Activated naive CD4-positive, alpha-beta T cell treated with anti-CD3 and anti-CD28 coated beads, Interleukin-2, amount 50 U/mL, for 24 hours (primary cell): ENCODE results near the gene HELZ2.
A peak's percentile ranks its signal among the peaks of the same experiment; 100 is the strongest.
"Not testable (repeated sequence)": the region's sequence is repeated elsewhere in the genome, so short reads cannot be mapped to it uniquely, and the experiment has no call there.

Experiments
- H3K27ac Mint-ChIP-seq: one replicate; pipeline ENCODE4 v1.8.0; 2021; ENCODE audit warnings: mild to moderate bottlenecking, mixed read lengths
- H3K27me3 Mint-ChIP-seq: one replicate; pipeline ENCODE4 v1.8.0; 2021; ENCODE audit warnings: mixed read lengths
- H3K36me3 Mint-ChIP-seq: one replicate; pipeline ENCODE4 v1.8.0; 2021; ENCODE audit warnings: mixed read lengths
- H3K4me1 Mint-ChIP-seq: one replicate; pipeline ENCODE4 v1.8.0; 2021; ENCODE audit warnings: mixed read lengths
- H3K4me3 Mint-ChIP-seq: one replicate; pipeline ENCODE4 v1.8.0; 2021; ENCODE audit warnings: mild to moderate bottlenecking, mixed read lengths
- H3K9me3 Mint-ChIP-seq: one replicate; pipeline ENCODE4 v1.8.0; 2021; ENCODE audit warnings: mixed read lengths

Gene HELZ2, protein sequence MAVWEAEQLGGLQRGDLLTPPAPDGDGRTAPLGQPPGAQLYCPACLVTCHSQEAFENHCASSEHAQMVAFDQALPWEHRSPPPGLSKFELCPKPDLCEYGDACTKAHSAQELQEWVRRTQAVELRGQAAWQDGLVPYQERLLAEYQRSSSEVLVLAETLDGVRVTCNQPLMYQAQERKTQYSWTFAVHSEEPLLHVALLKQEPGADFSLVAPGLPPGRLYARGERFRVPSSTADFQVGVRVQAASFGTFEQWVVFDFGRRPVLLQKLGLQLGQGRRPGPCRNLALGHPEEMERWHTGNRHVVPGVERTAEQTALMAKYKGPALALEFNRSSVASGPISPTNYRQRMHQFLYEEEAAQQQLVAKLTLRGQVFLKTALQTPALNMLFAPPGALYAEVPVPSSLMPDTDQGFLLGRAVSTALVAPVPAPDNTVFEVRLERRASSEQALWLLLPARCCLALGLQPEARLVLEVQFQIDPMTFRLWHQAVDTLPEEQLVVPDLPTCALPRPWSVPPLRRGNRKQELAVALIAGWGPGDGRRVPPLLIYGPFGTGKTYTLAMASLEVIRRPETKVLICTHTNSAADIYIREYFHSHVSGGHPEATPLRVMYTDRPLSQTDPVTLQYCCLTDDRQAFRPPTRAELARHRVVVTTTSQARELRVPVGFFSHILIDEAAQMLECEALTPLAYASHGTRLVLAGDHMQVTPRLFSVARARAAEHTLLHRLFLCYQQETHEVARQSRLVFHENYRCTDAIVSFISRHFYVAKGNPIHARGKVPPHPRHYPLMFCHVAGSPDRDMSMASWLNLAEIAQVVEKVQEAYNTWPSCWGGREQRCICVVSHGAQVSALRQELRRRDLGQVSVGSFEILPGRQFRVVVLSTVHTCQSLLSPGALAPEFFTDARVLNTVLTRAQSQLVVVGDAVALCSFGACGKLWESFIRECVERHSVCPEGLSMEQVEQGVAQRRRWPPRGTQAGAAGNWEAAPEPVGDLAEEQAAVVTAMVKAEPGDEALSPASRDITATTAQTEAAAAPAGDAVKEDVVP (N-terminal part only)

DNA sequence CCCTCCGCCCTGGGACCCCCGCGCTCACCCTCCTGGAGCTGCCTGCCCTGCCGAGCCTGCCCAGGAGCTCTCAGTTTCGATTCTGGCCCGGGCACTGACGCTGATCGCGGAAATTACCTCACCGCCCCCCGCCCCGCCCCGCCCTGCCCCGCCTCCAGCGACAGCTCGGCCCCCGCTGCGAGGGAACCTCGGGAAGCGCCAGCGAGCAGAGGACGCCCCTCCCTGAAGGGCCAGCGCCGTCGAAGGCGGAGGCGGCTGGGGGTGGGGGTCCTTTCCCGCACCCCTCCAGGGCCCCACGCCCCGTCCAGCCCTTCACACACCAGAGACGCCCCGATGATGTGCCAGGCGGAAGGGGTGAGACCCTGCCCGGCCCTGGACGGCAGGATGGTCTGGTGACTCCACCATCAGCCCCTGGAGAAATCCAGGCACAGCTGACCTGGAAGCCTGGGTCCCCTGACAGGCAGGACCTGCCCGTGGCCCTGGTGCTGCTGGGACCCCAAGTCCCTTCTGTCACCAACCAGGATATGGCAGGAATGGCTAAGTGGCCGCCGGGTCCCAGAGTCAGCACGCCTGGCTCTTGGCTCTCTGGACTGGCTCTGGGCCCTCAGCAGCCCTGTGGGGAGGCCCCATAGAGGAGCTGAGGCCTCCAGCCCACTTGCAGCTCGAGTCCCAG lies at the start of gene HELZ2:
TSS of gene HELZ2 (minus strand) at position 84 of the 673 bp plus-strand sequence. CDS start 1,854 bp downstream, outside the sequence.
- H3K4me3 Mint-ChIP-seq = peak within 1 kb of the TSS; percentile 82
- H3K27ac Mint-ChIP-seq = no peak within 1 kb of the TSS
- peaks cover 6% of the 10 kb centered on the region for H3K4me1 Mint-ChIP-seq
- no peaks in the 10 kb centered on the region for H3K9me3 Mint-ChIP-seq
- H3K27me3 Mint-ChIP-seq = no peaks in the 10 kb centered on the region
- H3K36me3 Mint-ChIP-seq = no peaks in the 10 kb centered on the region

- H3K27ac Mint-ChIP-seq = no peak overlapping the region
- H3K27me3 Mint-ChIP-seq = no peaks in the 10 kb centered on the region
- H3K36me3 Mint-ChIP-seq = peaks cover 2% of the 10 kb centered on the region
- H3K9me3 Mint-ChIP-seq = no peaks in the 10 kb centered on the region
- H3K4me1 Mint-ChIP-seq = peaks cover 38% of the 10 kb centered on the region
- H3K4me3 Mint-ChIP-seq = no peak overlapping the region
Observed at GRCh38 chr20:63622732-63623131, 48.7 kb upstream of the HELZ2 start.

- Mint-ChIP-seq H3K36me3 (peaks cover 2% of the 10 kb centered on the region), H3K27ac (peak overlapping the region; percentile 12), H3K4me1 (peaks cover 38% of the 10 kb centered on the region)
Observed at GRCh38 chr20:63622096-63622495, 48.1 kb upstream of the HELZ2 start.

GRCh38 chr20:63620991-63621390 lies 47.0 kb upstream of the HELZ2 start:
- Mint-ChIP-seq H3K4me3 (no peak overlapping the region), H3K9me3 (no peaks in the 10 kb centered on the region), H3K36me3 (peaks cover 2% of the 10 kb centered on the region), H3K27ac (no peak overlapping the region), H3K27me3 (no peaks in the 10 kb centered on the region), H3K4me1 (peaks cover 38% of the 10 kb centered on the region)

More at GRCh38 chr20:63622096-63622495, 48.1 kb upstream of the HELZ2 start:
- Mint-ChIP-seq H3K9me3 (no peaks in the 10 kb centered on the region), H3K4me3 (no peak overlapping the region), H3K27me3 (no peaks in the 10 kb centered on the region)

GRCh38 chr20:63619505-63619904 lies 45.5 kb upstream of the HELZ2 start:
- H3K4me1 Mint-ChIP-seq = peaks cover 32% of the 10 kb centered on the region
- peaks cover 6% of the 10 kb centered on the region for H3K36me3 Mint-ChIP-seq
- no peaks in the 10 kb centered on the region for H3K27me3 Mint-ChIP-seq
- H3K4me3 Mint-ChIP-seq = no peak overlapping the region
- no peaks in the 10 kb centered on the region for H3K9me3 Mint-ChIP-seq
- H3K27ac Mint-ChIP-seq = no peak overlapping the region

DNA sequence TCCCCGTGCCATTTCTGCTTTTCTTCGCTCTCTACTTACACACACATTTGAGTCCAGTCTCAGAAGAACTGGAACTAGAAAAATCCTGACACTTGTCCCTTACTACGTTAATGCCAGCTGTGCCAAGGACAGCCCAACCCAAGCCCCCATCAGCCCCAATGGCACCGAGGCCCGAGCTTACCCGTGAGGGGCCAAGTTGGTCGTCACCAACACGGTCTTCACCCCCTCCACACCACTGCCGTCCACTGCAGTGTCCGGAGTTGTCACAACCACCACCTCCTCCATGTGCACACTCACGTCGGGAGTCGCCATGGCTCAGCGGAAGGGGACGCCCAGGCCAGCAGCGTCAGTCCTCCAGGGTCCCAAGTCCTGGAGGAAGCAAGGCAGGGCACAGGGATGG lies 45.0 kb upstream of the HELZ2 start:
- Mint-ChIP-seq H3K4me3 (no peak overlapping the region), H3K36me3 (peaks cover 6% of the 10 kb centered on the region), H3K27me3 (no peaks in the 10 kb centered on the region), H3K4me1 (peaks cover 30% of the 10 kb centered on the region), H3K27ac (no peak overlapping the region), H3K9me3 (no peaks in the 10 kb centered on the region)

DNA sequence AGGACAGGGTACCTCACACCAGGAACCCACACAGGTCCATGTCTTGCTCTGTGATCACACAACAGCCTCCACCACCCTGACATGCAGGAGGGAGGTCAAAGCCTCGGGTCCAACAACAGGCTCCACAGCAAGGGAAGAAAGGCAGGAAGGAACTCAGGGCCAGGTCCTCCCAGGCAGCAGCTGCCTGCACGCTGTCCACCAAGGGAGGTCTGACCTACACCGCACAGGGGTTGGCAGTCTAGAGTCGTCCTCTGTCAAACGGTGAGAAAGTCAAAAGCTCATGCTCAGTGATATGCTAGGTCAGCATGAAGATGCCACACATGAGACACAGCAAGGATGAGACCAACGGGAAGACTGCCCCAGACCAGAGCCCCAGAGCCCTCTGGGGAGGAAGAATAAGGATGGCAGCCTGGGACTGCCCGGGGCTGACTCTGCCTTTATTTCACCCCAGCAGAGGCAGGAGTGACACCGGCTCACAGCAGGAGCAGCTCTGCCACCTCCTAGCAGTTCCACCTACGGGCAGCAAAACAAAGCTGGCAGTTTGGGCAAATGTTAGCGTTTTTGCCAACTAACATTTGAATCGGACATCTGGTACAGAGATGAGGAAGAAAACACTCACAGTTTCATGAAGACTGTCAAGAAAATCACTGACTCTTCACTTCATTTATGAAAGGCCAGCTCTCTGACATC lies 44.4 kb upstream of the HELZ2 start:
- H3K27me3 Mint-ChIP-seq = no peaks in the 10 kb centered on the region
- H3K9me3 Mint-ChIP-seq = no peaks in the 10 kb centered on the region
- no peak overlapping the region for H3K4me3 Mint-ChIP-seq
- H3K36me3 Mint-ChIP-seq = peaks cover 8% of the 10 kb centered on the region
- H3K4me1 Mint-ChIP-seq = peaks cover 30% of the 10 kb centered on the region
- no peak overlapping the region for H3K27ac Mint-ChIP-seq

DNA sequence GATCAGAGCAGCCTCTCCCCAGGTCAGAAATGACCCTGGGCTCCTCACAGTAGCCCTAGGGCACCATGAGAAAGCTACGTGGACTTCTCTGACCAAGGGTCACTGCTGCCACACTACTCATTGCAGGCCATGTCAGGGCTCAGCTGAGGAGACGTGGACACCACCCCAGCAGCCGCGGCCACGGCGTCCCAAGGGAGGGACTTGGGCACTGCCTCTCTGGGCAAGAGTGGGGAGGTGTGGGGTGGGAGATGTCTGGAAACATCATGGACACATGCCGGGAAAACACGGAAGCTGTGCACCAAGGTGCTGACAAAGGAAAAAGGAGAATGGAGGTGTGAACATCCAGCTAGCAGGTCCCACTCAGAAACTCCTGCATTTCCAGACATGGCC lies 43.8 kb upstream of the HELZ2 start:
- Mint-ChIP-seq H3K36me3 (peaks cover 11% of the 10 kb centered on the region), H3K27ac (no peak overlapping the region), H3K4me3 (no peak overlapping the region), H3K9me3 (no peaks in the 10 kb centered on the region), H3K27me3 (no peaks in the 10 kb centered on the region), H3K4me1 (peaks cover 32% of the 10 kb centered on the region)

DNA sequence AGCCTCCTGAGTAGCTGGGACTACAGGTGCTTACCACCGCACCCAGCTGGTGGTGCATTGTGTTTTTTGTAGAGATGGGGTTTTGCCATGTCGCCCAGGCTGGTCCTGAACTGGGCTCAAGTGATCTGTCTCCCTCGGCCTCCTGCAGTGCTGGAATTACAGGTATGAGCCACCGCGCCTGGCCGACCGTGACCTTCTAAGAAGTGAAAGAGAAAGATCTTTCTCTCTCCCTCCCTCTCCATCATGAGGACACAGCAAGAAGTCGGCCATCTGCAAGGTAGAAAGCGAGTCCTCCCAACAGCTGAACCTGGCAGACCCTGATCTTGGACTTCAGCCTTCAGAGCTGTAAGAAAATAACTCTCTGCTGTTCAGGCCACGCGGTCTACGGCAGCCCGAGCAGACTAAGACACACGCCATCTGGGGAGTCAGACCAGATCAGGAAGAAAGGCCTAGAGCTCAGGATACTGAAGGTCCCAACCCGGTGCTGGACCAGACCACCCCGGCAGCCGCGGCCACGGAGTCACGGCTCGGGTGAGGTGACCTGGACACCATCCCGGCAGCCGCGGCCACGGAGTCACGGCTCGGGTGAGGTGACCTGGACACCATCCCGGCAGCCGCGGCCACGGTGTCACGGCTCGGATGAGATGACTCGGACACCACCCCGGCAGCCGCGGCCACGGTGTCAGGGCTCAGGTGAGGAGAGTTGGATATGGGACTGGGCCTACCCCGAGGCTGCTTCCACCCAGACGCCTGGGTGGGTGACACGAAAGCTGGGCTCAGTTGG lies 43.2 kb upstream of the HELZ2 start:
- no peaks in the 10 kb centered on the region for H3K27me3 Mint-ChIP-seq
- no peak overlapping the region for H3K27ac Mint-ChIP-seq
- peaks cover 27% of the 10 kb centered on the region for H3K4me1 Mint-ChIP-seq
- H3K9me3 Mint-ChIP-seq = no peaks in the 10 kb centered on the region
- peaks cover 11% of the 10 kb centered on the region for H3K36me3 Mint-ChIP-seq
- H3K4me3 Mint-ChIP-seq = no peak overlapping the region

GRCh38 chr20:63613863-63614594 lies 40.0 kb upstream of the HELZ2 start:
- not testable (repeated sequence) for H3K27ac Mint-ChIP-seq, H3K9me3 Mint-ChIP-seq, H3K4me3 Mint-ChIP-seq, H3K27me3 Mint-ChIP-seq
- H3K36me3 Mint-ChIP-seq = peaks cover 11% of the 10 kb centered on the region
- peaks cover 14% of the 10 kb centered on the region for H3K4me1 Mint-ChIP-seq

DNA sequence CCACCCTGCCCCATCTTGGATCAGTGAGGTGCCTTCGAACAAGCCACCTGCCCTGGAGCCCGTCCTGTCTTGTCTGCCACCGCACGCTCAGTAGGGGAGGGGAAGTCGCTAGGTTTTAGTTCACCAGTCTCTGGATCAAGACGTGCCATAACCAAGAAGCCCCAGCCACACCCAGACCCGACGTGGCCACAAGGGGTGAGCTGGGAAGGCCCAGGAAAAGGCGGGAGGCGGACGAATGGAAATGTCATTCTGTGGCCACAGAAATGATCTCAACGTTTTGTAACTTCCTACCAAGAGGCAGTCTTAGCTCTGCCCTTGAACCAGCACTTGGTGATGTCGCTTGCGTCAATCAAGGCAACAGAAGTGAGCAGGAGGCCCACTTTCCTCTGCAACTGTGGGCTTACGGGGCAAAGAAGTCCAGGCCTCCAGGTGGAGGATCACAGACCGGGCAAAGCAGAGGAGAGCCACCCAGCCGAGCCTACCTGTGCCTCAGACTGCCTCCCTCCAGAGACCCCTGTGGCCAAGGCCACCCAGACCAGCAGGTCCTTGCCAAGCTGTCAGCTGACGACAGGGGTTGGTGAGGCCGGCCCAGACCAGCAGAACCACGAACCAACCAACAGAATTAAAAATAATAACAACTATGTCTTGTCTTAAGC lies 38.4 kb upstream of the HELZ2 start:
- H3K4me1 Mint-ChIP-seq = peaks cover 10% of the 10 kb centered on the region
- no peaks in the 10 kb centered on the region for H3K27me3 Mint-ChIP-seq
- no peaks in the 10 kb centered on the region for H3K9me3 Mint-ChIP-seq
- H3K4me3 Mint-ChIP-seq = no peak overlapping the region
- no peak overlapping the region for H3K27ac Mint-ChIP-seq
- H3K36me3 Mint-ChIP-seq = peaks cover 9% of the 10 kb centered on the region

- peaks cover 9% of the 10 kb centered on the region for H3K36me3 Mint-ChIP-seq
Observed at GRCh38 chr20:63611646-63612045, 37.6 kb upstream of the HELZ2 start.

DNA sequence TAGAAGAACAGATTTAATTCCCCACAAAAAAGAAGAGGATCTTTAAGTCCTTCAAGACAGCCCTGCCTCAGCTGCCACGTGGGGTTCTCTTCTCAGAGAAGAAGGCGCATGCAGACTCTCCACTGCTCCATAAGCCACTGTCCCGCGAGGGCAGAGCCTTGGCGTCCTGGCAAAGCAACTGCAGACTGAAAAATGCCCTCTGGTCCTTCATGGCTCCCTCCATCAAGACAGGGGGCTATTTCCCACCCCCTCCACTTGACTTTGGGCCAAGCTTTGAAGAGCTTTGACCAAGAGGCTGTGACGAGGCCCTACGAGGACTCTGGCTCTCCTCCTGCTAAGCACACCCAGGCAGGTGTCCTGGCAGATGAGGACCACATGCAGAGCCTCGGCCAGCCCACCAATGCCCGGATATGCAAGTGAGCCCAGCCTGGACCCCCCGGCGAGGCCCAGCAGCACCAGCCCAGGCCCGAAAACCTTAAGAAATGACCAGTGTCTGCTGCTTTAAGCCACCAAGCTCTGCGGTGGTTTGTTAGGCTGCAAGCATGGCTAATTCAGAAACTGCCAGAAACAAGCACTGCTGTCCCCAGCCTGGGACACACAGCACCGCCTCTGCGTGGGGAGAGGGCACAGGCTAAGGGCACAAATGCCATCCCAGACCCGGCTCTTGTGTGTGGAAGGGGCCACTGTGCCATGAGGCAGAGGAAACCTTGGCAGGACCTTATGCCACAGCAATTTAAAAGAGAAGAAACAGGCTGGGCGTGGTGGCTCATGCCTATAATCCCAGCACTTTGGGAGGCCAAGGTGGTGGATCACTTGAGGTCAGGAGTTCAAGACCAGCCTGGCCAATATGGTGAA lies 36.8 kb upstream of the HELZ2 start:
- peaks cover 10% of the 10 kb centered on the region for H3K4me1 Mint-ChIP-seq
- no peaks in the 10 kb centered on the region for H3K27me3 Mint-ChIP-seq
- H3K36me3 Mint-ChIP-seq = peaks cover 9% of the 10 kb centered on the region
- H3K27ac Mint-ChIP-seq = no peak overlapping the region
- no peaks in the 10 kb centered on the region for H3K9me3 Mint-ChIP-seq
- H3K4me3 Mint-ChIP-seq = no peak overlapping the region

More at GRCh38 chr20:63611646-63612045, 37.6 kb upstream of the HELZ2 start:
- Mint-ChIP-seq H3K4me1 (peaks cover 10% of the 10 kb centered on the region), H3K27me3 (no peaks in the 10 kb centered on the region), H3K9me3 (no peaks in the 10 kb centered on the region), H3K4me3 (no peak overlapping the region), H3K27ac (no peak overlapping the region)
